Jurkat, Clone E6-1 (cell line): ENCODE measurements around the gene UBALD2. TPM values are rescaled to one million over a fixed set of nuclear protein-coding genes. Genes with fewer than 3 reads are reported as not detected.
"Not testable (repeated sequence)": the region's sequence is repeated elsewhere in the genome, so short reads cannot be mapped to it uniquely, and the experiment has no call there.

Experiments used
- DNase-seq: peaks from one replicate; pipeline ENCODE4 v3.0.0-alpha.2; 2011; ENCODE audit warnings: low read depth, low spot score
- H3K4me3 ChIP-seq: 2 replicates; pipeline ENCODE4 v1.5.1; 2011; ENCODE audit warnings: mild to moderate bottlenecking, low read length, control low read depth, moderate library complexity
- polyA plus RNA-seq: library from polyadenylated mRNA; unstranded; fragments of >200 nt; gene quantifications from one replicate; pipeline ENCODE4 v1.2.1, GENCODE V29; 2012; ENCODE audit warnings: missing spikeins; ENCODE audit not compliant: insufficient read length, insufficient read depth

UBALD2 gene
- polyA plus RNA-seq: 90.1 TPM

DNA sequence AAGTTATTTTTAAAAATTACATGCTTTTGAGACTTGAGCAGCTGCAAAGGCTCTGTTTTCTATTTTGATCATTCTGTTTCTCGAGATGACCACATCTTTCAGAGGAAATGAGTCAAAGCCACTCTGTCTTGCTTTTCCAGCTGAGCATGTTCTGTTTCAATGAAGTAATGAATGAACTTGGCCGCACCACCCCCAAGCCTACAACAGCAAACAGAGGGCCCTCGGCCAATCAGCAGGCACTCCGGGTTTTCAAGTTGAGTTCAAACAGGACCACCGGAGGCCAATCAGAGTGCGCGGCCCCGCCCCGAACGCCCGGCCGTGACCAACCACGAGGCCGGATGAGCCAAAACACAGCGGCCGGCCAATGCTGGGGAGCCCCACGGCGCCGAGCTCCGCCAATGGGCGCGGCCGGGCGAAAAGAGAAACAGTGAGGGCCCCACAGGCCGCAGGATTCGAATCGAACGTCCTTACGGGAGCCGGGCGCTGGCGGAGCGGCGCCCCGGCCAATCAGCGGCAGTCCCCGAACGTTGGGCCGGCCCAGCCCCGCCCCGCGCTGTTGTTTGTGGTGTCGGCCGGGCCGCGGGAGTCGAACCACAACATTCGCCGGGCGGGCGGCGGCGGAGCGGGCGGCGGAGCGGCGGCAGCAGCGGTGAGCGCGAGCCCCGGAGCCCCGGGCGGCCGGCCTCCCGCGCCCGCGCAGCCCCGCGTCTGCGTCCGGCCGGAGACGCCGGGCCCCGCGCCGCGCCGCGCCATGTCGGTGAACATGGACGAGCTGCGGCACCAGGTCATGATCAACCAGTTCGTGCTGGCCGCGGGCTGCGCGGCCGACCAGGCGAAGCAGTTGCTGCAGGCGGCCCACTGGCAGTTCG, at the start of gene UBALD2:
Gene UBALD2 (plus strand): TSS at position 594 of the 869 bp plus-strand sequence. CDS start 158 bp downstream, at position 752.
- DNase-seq: peak; percentile 97
- peak within 1 kb of the TSS; percentile 78 for H3K4me3 ChIP-seq

DNA sequence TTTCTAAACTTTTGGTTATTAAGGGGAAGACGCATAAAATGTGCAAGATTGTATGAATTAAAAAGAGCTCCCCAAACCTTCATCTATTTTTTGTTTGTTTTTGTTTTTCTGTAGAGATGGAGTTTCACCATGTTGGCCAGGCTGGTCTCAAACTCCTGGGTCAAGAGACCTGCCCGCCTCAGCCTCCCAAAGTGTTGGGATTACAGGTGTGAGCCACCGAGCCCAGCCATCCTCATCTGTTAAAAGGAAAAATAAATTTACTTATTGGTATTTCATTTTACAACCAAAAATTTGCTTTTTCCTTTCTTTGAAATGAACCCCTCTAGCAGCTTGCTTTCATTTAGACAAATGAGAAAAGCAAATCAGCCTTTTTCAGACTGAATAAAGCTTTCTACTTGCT, 48.1 kb upstream of the UBALD2 start:
- no peak for DNase-seq
- no peak overlapping the region for H3K4me3 ChIP-seq

DNA sequence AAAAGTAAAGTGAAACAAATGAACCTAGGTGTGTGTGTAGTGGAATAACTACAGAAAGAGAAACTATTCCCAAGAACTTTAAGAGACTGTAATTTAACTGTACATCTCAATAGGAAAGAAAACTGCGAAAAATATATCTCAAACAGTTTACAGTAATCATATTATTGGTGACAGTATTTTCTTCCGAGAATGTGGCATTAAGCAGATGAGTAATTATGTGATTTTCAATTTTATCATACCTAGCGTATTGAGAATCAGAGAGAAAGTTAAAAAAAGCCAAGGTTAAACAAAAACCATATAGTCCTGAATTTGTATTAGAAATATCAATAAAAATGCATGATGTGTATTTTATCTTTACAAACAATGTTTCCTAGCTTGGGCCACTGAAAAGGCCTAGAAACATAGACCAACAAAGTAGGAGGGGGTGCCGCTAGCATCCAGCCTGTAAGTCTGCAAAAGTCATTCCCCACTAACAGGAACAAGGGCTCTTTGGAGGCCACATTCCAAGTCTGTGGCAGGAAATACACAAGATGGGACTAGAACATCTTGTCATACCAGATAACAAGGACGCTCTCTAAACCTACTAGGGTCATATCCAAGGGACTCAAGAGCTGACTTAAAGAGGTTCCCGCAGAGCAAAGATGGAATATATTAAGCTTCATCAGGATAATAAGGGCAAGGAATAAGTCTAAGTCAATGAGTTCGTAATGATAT, 45.3 kb upstream of the UBALD2 start:
- no peak for DNase-seq
- no peak overlapping the region for H3K4me3 ChIP-seq

DNA sequence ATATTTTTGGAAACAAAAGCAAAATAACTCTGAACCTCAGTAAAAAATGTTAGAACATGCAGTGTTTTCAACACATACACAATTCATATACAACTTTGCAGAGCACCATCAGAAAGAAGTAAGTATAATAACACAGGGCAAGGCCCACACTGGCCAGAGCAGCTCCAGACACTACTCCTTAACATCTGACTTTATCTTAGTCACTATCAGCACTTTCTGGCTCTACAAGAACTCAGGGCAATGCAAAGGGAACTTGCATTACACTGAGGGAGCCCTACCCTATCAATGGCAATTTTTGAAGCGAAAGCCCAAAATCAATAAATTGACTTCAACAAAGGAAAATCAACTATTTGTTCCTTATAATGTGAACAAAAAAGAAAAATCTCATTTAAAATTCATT, 41.3 kb upstream of the UBALD2 start:
- DNase-seq: no peak
- no peak overlapping the region for H3K4me3 ChIP-seq

DNA sequence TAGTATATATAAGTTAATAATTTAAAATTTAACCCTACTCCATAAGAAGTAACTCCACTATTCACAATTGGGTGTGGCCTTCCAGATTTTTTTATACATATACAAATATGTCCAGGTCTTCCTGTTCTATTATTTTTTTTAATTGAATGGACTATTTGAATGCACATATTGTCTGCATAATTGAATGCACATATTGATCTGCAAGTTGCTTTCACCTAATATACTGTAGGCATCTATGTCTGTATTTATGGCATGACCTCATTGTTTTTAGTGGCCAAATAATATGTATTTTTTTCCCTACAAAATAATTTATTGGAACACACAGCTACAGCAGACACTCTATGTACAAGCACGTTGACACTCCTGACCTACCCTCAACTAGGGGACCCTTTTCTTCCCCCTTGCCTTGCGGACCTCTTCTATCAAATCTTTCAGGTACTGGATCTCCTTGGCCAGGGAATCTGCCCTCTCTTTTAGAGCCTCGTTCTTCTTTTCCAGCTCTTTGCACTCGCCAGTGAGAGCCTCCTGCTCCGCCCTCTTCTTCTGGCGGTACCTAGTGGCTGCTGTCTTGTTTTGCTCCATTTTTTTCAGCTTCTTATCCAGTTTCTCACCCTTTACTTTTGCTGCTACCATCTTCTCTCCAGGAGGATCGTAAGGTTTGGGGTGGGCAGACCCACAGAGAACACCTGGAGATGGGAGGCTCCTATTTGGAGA, 39.6 kb upstream of the UBALD2 start:
- not testable (repeated sequence) for H3K4me3 ChIP-seq, DNase-seq

DNA sequence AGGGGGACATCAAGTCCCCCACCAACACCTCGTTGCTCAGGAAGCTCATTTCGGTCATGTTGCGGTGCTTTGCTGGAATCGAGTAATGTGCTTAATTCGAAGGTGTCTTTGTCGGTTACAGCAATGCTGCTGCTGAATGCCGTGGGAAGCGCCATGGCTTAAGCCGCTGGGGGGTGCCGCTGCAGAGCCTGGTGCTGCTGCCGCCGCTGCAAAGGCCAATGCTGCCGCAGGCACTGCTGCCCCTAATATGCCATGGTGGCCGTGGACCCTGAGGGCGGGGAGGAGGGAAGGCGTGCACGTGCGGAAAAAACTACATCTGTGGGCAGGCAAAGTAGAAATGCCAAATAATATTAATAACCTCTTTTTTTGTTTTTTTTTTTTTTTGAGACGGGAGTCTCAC, 38.4 kb upstream of the UBALD2 start:
- DNase-seq, H3K4me3 ChIP-seq: not testable (repeated sequence)

DNA sequence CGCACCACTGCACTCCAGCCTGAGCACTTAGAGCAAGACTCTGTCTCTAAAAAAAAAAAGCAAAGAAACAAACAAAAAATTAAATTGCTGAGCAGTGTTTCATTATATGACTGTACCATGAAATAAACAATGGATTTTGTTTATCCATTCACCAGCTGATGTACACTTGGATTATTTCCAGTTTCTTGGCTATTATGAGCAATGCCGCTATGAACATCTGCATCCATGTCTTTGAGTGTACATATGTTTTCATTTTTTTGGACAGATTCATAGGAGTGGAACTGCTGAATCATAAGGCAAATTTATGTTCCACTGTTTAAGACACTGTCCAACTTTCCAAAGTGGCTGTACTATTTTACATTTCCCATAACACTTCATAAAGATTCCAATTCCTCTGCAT, 32.8 kb upstream of the UBALD2 start:
- no peak overlapping the region for H3K4me3 ChIP-seq
- DNase-seq: no peak

DNA sequence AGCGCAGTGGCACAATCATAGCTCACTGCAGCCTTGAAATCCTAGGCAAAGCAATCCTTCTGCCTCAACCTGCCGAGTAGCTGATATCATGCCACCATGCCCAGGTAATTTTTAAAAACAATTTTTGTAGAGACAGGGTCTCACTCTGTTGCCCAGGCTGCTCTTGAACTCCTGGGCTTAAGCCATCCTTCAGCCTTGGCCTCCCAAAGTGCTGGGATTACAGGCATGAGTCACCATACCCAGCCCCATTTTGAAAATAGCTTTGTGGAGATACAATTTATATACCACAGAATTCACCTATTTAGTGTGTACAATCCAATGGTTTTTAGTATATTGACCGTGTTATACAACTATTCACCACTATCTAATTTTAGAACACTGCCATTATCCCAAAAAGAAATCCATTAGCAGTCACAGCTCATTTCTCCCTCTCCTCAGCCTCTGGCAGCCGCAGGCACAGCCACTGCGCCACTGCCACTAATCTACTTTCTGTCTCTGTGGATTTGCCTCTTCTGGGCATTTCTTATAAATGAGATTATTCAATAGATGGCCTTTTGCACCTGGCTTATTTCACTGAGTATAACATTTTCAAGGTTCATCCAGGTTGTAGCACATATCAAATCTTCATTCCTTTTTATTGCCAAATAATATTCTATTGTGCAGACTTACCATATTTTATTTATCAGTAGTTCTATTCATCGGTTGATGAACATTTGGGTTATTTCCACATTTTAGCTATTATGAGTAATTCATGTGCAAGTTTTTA, 31.4 kb upstream of the UBALD2 start:
- no peak for DNase-seq
- H3K4me3 ChIP-seq: no peak overlapping the region

DNA sequence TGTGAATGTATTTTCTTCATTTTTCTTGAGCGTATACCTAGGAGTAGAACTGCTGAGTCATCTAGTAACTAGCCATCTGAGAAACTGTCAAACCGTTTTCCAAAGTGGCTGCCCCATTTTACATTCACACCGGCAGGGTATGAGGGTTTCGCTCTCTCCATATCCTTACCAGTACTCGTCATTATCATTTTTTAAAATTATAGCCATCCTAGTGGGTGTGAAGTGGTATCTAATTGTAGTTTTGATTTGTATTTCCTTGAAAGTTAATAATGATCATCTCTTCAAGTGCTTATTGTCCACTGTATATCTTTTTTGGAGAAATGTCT, 30.8 kb upstream of the UBALD2 start:
- H3K4me3 ChIP-seq: no peak overlapping the region
- DNase-seq: no peak

DNA sequence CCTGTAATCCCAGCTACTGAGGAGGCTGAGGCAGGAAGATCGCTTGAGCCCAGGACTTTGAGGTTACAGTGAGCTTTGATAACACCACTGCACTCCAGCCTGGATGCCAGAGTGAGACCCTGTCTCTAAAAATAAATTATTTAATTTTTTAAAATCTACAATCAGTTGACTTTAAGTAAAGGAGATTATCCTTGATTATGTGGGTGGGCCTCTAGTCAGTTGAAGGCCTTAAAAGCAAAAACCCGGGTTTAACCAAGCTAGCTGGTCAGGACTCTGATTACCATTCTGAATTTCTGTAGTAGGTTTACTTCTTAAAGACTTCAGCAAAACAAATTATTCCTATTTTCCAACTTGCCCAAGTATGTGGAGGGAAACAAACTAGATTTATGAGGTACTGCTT, 29.3 kb upstream of the UBALD2 start:
- no peak for DNase-seq
- H3K4me3 ChIP-seq: no peak overlapping the region

DNA sequence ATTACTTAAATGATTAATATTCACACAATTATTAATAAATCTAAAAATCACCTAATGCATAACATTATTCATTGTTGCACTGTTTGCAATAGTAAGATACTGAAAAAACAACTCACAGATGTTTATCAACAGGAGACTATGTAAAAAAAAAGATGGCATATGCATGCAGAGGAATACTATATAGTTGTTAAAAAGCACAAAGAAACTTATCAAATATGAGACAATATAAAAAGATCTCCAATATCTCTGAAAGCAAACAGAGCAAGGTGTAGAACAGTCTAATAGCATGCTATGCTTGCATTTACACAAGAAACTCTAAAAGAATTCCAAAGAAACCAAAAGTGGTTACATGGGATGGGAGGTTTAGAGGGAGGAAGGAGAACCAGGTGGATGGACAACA, 28.5 kb upstream of the UBALD2 start:
- DNase-seq: no peak
- no peak overlapping the region for H3K4me3 ChIP-seq

DNA sequence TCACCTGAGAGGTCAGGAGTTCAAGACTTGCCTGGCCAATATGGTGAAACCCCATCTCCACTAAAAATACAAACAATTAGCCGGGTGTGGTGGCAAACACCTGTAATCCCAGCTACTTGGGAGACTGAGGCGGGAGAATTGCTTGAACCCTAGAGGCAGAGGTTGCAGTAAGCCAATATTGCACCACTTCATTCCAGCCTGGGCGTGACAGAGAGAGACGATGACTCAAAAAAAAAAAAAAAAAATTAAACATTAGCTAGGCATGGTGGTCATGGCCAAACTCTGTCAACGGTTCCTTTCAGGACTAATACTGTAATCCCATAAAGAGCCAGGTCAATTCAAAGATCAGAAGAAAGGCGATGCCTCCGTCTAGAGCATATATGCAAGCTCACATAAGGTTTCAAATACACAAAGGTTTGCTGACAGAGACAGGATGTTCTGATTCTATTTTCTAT, 27.3 kb upstream of the UBALD2 start:
- H3K4me3 ChIP-seq: no peak overlapping the region
- no peak for DNase-seq

DNA sequence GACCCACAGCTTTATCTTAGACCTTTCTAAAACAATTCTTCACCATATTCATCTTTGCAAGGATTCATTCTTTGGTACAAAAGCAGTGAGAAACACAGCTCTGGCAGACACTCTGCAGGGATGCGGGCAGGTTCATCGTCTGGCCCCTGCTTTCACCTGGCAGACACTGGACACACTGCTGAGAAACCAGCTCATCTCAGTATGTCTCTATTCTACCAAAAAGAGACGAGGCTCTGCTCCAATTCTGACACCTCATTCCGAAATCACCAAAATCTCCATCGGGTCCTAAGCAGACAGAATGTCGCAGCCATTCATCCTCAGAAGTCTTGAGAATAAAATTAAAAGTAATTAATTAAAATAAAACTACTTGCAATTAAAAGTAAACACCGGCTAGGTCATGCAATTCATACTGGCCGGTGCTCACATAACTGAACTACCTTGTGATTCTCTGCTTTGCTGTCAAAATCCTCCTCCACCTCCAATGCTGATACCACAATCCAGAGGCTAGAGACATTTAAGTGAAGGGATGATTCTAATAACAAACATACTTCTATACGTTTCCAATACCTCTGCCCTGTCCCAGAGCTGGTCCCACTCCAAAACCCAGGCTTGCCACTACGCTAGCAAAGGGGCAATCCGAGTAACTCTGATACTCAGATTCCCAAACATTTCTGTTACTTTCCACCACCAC, 26.2 kb upstream of the UBALD2 start:
- H3K4me3 ChIP-seq: no peak overlapping the region
- DNase-seq: no peak

DNA sequence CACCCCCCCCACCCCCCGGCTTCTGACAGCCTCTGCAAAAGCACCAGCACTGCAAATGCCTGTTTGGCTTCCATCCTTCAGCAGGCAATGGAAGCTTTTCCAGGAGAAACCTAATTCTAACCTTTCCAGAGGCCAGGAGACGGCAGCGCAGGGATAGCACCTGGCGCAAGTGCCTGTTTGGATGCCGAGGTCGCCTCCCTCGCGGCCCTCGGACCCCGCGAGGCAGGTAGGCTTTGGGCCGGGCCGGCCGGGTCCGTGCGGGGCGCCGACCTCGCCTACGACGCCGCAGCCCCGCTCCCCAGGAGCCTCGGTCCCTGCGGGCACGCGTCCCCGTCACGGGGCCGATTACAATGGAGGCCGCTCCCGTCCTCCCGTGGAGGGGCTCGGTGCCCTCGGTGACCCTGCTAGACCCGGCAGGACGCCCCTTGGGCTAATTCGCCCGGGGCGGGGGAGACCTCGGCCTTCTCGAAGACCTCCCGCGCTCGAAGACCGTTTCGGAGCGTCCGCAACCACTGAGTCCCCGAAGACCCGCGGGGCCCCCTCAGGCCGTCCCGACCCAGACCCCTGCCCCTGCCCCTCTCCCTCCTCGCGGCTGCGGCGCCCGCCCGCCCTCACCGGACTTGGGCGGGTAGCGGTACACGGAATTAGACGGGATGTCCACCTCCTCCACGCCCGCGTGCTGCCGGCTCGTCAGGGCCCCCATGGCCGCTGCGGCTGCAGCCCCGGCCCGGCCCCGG, 25.4 kb upstream of the UBALD2 start:
- H3K4me3 ChIP-seq: no peak overlapping the region
- no peak for DNase-seq

DNA sequence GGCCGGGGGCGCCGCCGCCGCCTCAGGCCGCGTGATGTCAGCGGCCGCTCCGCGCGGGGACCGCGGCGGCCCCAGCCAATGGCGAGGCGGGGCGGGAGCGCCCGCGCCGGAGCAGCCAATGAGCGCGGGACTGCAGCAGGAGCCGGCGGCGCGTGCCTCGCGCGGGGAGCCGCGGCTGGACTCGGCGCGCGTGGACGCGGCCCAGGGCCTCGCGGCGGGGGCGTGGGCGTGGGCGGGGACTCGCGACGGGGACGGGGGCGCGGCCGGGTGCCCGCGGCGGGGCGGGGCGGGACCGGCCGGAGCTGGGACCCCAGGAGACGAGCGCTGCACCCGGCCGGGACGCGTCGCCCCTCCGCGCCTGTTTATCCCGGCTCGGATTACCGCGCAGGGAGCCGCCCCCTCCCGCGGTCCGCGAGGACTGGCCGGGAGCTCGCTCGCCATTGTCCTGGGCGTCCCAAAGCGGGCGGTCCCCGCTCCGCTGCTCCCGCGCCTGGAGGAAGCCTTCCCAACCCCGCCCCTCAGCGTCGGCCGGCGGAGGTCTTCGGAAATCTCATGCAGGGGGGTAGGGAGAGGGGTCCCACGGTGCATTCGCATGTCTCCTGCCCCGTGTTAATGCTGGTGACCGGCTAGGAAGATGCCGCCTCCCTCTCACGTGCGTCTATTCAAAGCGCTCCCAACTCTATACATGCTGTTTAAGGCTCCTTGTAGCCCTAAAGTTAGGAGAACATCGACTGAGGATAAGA, 24.5 kb upstream of the UBALD2 start, which contains the start of gene RNF157:
Gene RNF157 (minus strand): TSS at position 33 of the 743 bp plus-strand sequence. CDS start 253 bp downstream, outside the sequence.
- H3K4me3 ChIP-seq: peak within 1 kb of the TSS; percentile 38
- DNase-seq: no peak

DNA sequence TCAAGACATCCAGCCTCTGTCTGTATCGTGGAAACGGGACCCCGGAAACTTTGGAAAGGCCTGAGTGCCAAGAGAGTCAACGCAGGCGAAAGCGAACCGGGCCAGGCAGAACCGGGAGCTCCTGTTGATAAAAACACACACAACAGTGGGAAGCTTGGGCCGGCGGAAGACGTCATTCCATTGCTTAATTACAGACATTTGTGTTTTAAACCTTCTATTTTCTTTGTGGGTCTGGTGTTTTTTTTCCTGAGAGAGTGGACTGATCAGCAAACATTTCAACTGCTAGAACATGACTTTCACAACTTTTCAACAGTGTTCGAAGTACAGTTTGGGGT, 24.0 kb upstream of the UBALD2 start:
- H3K4me3 ChIP-seq: peak overlapping the region; percentile 38; the same call in 1 of the 2 replicates
- no peak for DNase-seq

DNA sequence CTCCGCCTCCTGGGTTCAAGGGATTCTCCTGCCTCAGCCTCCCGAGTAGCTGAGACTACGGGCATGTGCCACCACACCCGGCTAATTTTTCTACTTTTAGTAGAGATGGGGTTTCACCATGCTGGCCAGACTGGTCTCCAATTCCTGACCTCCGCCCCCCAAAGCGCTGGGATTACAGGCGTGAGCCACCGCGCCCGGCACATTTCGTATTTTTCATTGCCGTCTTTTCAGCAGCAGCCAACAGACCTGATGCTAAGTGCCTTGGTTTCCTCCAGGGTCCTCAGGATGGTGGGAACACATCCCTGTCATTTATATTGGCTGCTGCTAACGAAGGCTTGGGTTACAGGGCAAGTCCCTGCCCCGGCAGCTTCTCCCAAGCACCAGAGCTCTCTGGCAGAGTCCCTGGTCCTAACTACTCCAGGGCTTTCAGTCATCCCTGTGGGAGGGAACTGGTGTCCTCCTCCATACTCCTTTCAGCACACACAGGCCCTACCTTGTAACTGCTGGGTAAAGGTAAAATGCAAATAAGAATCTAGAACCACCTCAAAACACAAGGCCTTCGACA, 23.4 kb upstream of the UBALD2 start:
- no peak overlapping the region for H3K4me3 ChIP-seq

More for the DNA sequence above, 23.4 kb upstream of the UBALD2 start:
- DNase-seq: no peak
